Muscle layer of colon (tissue), 2 donors: ENCODE data around the gene CEP20.

ENCODE experiments used
- H3K27ac ChIP-seq: one replicate; pipeline ENCODE4 v1.7.0; 2013; ENCODE audit warnings: low read depth, mild to moderate bottlenecking, low read length, moderate library complexity
- H3K27me3 ChIP-seq, 2 donors: one replicate each; pipeline ENCODE4 v1.7.0; 2013; ENCODE audit warnings: low read length in 2 of 2, mild to moderate bottlenecking in 2 of 2; ENCODE audit not compliant: insufficient read depth in 2 of 2, control insufficient read depth in 1 of 2
- H3K36me3 ChIP-seq: one replicate; pipeline ENCODE4 v1.7.0; 2013; ENCODE audit warnings: mild to moderate bottlenecking, low read length; ENCODE audit not compliant: insufficient read depth
- H3K4me1 ChIP-seq: one replicate; pipeline ENCODE4 v1.7.0; 2013; ENCODE audit warnings: mild to moderate bottlenecking, low read length; ENCODE audit not compliant: insufficient read depth
- H3K4me3 ChIP-seq, 2 donors: one replicate each; pipeline ENCODE4 v1.7.0; 2013; ENCODE audit warnings: low read length in 2 of 2, low read depth in 1 of 2, mild to moderate bottlenecking in 1 of 2, moderate library complexity in 1 of 2
- H3K9ac ChIP-seq: one replicate; pipeline ENCODE4 v1.7.0; 2013; ENCODE audit warnings: low read length
- H3K9me3 ChIP-seq: one replicate; pipeline ENCODE4 v1.7.0; 2013; ENCODE audit warnings: mild to moderate bottlenecking, low read length
- donor health status: abdominal sarcoma.
- donor health status: Adenocarcinoma of cecum.

The CEP20 gene

DNA sequence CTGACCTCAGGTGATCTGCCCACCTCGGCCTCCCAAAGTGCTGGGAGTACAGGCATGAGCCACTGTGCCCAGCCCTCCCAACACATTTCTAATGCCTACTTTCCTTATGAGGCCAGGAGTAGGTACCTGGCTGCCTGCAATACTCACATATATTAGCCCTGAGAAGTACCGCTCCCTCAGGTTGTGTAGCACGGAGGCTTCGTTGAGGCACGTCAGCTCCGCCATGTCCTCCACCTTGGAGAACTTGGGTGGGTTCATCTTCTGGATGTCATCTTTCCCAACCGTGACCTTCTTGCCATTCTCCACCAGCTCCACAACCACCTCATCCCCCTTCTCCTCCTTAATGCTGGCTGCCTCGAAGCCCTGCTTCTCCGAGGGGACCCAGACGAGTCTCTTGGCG is 50.6 kb downstream of the CEP20 start:
- peak overlapping the region in 1 of 2 donors; percentile 24 for H3K4me3 ChIP-seq
- peak overlapping the region; percentile 32 for H3K9ac ChIP-seq
- H3K27ac ChIP-seq = peak overlapping the region; percentile 90
- H3K36me3 ChIP-seq = peaks cover 55% of the 10 kb centered on the region
- peaks cover 62% of the 10 kb centered on the region for H3K4me1 ChIP-seq
- no peaks in the 10 kb centered on the region for H3K9me3 ChIP-seq
- H3K27me3 ChIP-seq = no peaks in the 10 kb centered on the region

DNA sequence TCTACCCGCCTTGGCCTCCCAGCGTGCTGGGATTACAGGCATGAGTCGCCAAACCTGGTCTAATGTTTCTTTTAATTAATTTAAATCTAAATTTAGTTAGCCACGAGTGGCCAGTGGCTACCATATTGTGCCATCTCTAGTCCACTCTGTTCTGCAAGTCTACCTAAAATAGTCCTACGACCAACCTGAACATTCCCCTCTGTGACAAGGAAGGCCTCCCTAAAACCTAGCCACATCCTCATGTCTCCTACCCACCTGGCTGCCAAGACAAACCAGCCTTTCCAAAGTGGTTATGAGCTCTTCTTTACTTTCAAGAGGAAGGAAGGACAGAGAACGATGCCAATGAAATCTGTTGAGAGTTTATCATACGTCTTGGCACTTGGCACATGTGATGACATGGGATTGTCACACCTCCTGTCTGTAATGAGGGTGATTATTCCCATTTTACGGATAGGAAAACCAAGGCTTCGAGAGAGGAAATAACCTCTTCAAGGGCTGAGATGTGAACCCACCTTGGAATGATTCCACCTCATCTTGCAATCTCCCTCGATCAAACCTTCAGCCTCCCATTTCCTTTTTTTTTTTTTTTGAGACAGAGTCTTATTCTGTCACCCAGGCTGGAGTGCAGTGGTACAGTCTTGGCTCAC is 51.3 kb downstream of the CEP20 start:
- peak overlapping the region; percentile 90 for H3K27ac ChIP-seq
- peaks cover 60% of the 10 kb centered on the region for H3K4me1 ChIP-seq
- H3K36me3 ChIP-seq = peaks cover 61% of the 10 kb centered on the region
- peak overlapping the region; percentile 32 for H3K9ac ChIP-seq
- H3K9me3 ChIP-seq = no peaks in the 10 kb centered on the region
- H3K27me3 ChIP-seq = no peaks in the 10 kb centered on the region
- peak overlapping the region in 1 of 2 donors; percentile 24 for H3K4me3 ChIP-seq

DNA sequence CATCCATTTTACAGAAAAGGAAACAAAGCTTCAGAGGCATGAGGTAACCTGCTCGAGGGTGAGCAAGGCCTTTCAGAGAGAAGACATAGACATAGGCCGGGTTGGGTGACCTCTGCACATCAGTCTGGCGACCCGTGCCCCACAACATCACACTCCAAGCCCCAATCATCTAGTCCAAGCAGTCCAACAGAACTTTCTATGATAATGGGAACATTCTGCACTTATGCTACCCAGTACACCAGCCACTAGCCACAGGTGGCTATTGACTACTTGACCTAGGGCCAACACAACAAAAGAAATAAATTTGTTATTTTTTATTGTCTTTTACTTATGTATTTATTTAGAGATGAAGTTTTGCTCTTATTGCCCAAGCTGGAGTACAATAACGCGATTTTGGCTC is 52.3 kb downstream of the CEP20 start:
- peaks cover 64% of the 10 kb centered on the region for H3K4me1 ChIP-seq
- no peaks in the 10 kb centered on the region for H3K9me3 ChIP-seq
- no peak overlapping the region for H3K4me3 ChIP-seq
- H3K27ac ChIP-seq = peak overlapping the region; percentile 85
- peaks cover 65% of the 10 kb centered on the region for H3K36me3 ChIP-seq
- H3K27me3 ChIP-seq = no peaks in the 10 kb centered on the region
- H3K9ac ChIP-seq = no peak overlapping the region

DNA sequence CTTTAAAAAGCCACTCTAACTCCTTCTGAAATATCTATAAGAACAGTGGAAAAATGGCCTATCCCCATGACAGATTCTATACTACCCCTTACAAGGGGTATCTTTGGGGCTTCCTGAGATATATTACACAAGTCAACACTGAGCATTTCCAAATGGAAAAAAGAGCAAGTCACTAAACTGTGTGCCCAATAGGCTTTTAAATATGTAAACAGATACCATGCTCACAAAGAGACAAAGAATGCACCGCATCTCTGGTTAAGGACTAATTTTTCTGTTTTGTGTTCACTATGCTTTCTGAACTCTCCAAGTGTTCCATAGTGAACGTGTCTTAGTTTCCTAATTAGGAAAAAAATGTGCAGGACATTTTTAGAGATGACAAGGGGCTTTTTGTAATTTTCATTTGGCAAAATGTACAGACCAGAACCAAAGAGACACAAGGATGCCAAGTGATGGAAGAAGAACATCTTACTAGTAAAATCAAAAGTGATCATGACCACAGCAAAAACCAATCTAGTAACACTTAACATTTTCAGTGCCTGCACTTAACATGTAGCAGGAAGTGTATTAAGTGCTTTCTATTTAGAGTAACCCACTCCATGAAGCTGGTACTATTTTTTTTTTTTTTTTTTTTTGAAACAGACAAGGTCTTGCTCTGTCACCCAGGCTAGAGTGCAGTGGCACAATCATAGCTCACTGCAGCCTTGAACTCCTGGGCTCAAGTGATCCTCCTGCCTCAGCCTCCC is 53.1 kb downstream of the CEP20 start:
- no peaks in the 10 kb centered on the region for H3K9me3 ChIP-seq
- peak overlapping the region in 1 of 2 donors; percentile 32 for H3K4me3 ChIP-seq
- H3K4me1 ChIP-seq = peaks cover 70% of the 10 kb centered on the region
- H3K27me3 ChIP-seq = no peaks in the 10 kb centered on the region
- peak overlapping the region; percentile 1 for H3K9ac ChIP-seq
- H3K36me3 ChIP-seq = peaks cover 68% of the 10 kb centered on the region
- peak overlapping the region; percentile 85 for H3K27ac ChIP-seq

DNA sequence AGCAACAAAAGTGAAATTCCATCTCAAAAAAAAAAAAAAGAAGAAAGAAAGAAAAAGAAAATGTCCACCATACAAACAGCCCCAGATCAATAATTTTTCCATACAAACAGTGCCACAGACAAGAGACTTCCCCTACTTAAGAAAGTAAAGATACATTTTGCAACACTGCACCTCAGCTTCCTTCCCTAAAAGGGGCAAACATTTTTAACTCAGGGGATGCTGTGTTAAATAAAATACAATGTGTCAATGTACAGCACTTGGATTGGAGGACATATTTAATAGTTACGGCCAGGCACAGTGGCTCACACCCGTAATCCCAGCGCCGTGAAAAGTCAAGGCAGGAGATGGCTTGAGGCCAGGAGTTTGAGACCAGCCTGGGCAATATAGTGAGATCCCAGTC is 53.9 kb downstream of the CEP20 start:
- H3K27ac ChIP-seq = peak overlapping the region; percentile 71
- H3K9me3 ChIP-seq = no peaks in the 10 kb centered on the region
- no peaks in the 10 kb centered on the region for H3K27me3 ChIP-seq
- H3K36me3 ChIP-seq = peaks cover 67% of the 10 kb centered on the region
- peak overlapping the region; percentile 1 for H3K9ac ChIP-seq
- H3K4me3 ChIP-seq = peak overlapping the region in 1 of 2 donors; percentile 32
- peaks cover 72% of the 10 kb centered on the region for H3K4me1 ChIP-seq

DNA sequence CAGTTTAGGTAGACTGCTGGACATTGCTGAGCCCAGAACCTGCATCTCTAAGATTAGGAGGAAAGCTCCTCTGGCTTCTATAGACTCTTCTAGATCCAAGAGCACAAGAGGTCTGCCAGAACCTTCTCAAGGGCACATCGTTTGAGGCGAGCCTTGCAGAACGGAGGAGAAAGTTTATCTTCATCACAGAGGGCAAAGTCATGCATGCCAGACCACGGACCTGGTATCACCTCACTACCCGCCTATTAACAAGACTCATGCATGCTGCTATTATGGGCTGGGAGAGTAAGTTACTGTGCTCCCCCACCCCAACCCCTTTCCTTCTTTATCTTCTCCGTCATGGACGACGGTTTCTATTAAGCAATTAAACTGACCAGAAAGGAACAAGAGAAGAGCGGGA is 54.9 kb downstream of the CEP20 start:
- Histone ChIP-seq H3K27ac (peak overlapping the region; percentile 71), H3K4me3 (peak overlapping the region in 1 of 2 donors; percentile 41), H3K36me3 (peaks cover 75% of the 10 kb centered on the region)

DNA sequence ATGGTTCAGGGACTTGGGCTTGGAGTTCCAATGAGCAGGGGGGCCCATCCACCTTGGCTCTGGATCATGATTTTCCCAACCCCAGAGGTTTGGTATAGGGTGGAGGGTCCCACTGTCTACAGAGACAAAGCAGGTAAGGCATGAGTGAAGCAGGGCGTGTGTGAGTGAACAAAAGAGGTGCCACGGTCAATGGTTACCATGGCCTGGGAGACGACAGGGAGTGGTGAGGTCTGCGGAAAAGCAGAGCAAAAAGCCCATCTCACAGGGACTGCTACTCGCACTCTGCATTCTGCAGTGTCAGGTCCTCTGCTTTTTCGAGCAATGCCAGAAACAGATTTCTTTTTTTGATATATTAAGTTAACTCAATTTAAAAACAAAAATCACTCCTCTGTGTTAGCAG is 56.2 kb downstream of the CEP20 start:
- Histone ChIP-seq H3K9me3 (no peaks in the 10 kb centered on the region), H3K4me1 (peaks cover 78% of the 10 kb centered on the region), H3K27ac (peak overlapping the region; percentile 86), H3K4me3 (no peak overlapping the region), H3K9ac (peak overlapping the region; percentile 37), H3K36me3 (peaks cover 76% of the 10 kb centered on the region), H3K27me3 (no peaks in the 10 kb centered on the region)

More for the DNA sequence above, 54.9 kb downstream of the CEP20 start:
- Histone ChIP-seq H3K9ac (no peak overlapping the region), H3K4me1 (peaks cover 79% of the 10 kb centered on the region), H3K27me3 (no peaks in the 10 kb centered on the region), H3K9me3 (no peaks in the 10 kb centered on the region)

DNA sequence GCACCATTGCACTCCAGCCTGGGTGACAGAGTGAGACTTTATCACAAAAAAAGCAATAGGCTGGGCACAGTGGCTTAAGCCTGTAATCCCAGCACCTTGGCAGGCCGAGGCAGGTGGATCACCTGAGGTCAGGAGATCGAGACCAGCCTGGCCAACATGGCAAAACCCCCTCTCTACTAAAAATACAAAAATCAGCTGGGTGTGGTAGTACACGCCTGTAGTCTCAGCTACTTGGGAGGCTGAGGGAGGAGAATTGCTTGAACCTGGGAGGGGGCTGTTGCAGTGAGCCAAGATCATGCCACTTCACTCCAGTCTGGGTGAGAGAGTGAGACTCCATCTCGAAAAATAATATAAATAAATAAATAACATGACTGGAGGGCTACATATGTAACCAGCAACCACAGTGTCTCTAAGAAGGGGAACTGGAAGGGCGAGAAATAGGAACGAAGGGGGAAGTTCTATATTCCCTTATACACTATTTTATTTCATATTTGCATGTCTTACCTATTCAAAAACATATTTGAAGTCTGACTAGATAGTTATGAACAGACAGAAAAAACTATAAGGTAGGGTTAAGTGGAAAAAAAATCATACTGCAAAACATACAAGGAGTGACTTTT is 57.5 kb downstream of the CEP20 start:
- no peaks in the 10 kb centered on the region for H3K9me3 ChIP-seq
- H3K9ac ChIP-seq = peak overlapping the region; percentile 46
- no peaks in the 10 kb centered on the region for H3K27me3 ChIP-seq
- peaks cover 85% of the 10 kb centered on the region for H3K4me1 ChIP-seq
- peak overlapping the region; percentile 86 for H3K27ac ChIP-seq
- H3K36me3 ChIP-seq = peaks cover 74% of the 10 kb centered on the region
- peak overlapping the region in 1 of 2 donors; percentile 22 for H3K4me3 ChIP-seq

DNA sequence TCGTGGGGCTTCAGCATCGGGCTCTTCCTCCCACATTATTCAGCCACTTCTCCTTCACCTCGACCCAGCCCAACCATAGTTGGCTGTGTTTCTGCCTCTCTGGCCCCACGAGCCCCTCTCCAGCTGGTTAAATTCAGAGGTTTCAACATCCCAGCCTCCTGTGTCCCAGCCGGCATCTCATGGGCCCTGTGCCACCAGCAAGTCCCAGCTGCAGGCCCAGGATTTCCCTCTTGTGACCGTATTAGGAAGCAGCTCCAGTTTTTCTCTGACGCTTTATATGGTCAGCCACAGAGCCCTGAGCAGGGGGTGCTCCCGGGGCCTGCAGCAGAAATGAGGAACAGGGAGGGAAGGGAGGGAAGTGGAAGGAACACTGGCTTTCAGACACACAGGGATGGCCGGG is 58.9 kb downstream of the CEP20 start:
- Histone ChIP-seq H3K9ac (no peak overlapping the region), H3K27me3 (no peaks in the 10 kb centered on the region), H3K4me1 (peaks cover 89% of the 10 kb centered on the region), H3K36me3 (peaks cover 72% of the 10 kb centered on the region), H3K27ac (peak overlapping the region; percentile 86), H3K9me3 (no peaks in the 10 kb centered on the region), H3K4me3 (peak overlapping the region in 1 of 2 donors; percentile 3)

DNA sequence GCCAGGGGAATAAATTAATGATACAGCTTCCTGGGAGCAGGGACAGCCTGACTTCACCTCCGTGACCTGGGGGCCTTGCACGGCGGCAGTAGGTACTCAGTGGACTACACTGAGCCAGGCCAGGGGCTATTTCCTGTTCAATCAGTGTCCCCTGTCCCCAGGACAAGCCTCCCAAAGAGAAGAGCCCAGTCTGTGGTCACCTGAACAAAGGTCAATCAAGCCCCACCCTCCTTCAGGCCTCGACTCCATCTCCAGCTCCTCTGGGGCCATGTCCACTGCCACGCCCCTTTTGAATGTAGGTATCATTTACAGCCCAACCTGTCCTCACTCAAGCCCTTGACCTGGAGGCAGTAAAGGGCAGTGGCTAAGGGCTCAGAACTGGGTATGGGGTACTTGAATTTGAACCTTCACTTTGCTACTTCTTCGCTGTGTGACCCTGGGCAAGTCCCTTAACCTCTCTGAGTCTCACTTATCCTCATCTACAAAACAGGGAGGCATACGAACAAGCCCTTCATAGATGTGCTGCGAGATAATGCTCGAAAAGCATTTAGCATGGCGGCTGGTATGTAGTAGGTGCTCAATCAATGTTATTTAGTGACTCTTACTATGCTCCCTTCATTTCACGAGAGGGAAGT is 60.6 kb downstream of the CEP20 start:
- H3K36me3 ChIP-seq = peaks cover 74% of the 10 kb centered on the region
- peak overlapping the region; percentile 86 for H3K27ac ChIP-seq
- H3K27me3 ChIP-seq = no peaks in the 10 kb centered on the region
- peaks cover 94% of the 10 kb centered on the region for H3K4me1 ChIP-seq
- peak overlapping the region; percentile 29 for H3K9ac ChIP-seq
- H3K4me3 ChIP-seq = peak overlapping the region in 1 of 2 donors; percentile 20
- no peaks in the 10 kb centered on the region for H3K9me3 ChIP-seq

DNA sequence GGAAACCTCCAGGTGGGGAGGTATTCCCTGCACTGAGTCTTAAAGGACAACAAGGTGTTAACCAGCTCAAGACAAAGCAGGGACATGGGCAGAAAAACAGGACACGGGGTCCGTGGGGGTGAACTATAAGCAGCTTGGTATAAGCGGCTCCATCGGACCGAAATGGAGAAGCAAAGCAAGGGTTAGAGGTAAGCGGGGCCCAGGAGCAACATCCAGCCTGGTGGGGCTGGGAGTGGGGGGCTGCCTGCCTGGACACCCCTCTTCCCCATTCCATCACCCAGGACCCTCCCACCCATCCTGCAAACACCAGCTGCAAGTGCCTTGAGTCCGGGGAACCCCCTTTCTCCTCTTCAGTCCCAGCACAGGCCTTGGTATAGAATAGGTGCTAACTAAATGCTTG is 61.1 kb downstream of the CEP20 start:
- Histone ChIP-seq H3K9ac (peak overlapping the region; percentile 29), H3K4me1 (peaks cover 96% of the 10 kb centered on the region), H3K27ac (peak overlapping the region; percentile 86), H3K27me3 (no peaks in the 10 kb centered on the region), H3K9me3 (no peaks in the 10 kb centered on the region), H3K4me3 (peak overlapping the region in 1 of 2 donors; percentile 20), H3K36me3 (peaks cover 73% of the 10 kb centered on the region)
